SK-N-SH (cell line): ENCODE data around the gene FOXA1.

Experiments used
- CHD2 ChIP-seq: fragments of 150-350 bp; IDR thresholded peaks from 2 replicates; pipeline ENCODE4 v1.6.1; 2018; ENCODE audit warnings: low read length; ENCODE audit not compliant: partially characterized antibody
- CTCF ChIP-seq: fragments of 200-600 bp; sonication (generic); IDR thresholded peaks from 2 replicates; pipeline ENCODE4 v1.6.1; 2017; ENCODE audit warnings: antibody characterized with exemption, mild to moderate bottlenecking, moderate library complexity
- EP300 ChIP-seq, 2 experiments: IDR thresholded peaks; 2 replicates each; pipeline versions ENCODE4 v1.4.0 to v1.6.1; 2012; ENCODE audit warnings: borderline replicate concordance in 1 of 2, low read depth in 1 of 2, low read length in 1 of 2
- FOXM1 ChIP-seq: IDR thresholded peaks from 2 replicates; pipeline ENCODE4 v1.4.0; 2012; ENCODE audit warnings: low read depth, mild to moderate bottlenecking
- GABPA ChIP-seq: IDR thresholded peaks from 2 replicates; pipeline ENCODE4 v1.4.0; 2012; ENCODE audit warnings: low read depth, mild to moderate bottlenecking
- GATA2 ChIP-seq: sonication (generic); formaldehyde crosslinking; IDR thresholded peaks from 2 replicates; pipeline ENCODE4 v1.5.0; 2020; ENCODE audit warnings: mild to moderate bottlenecking, missing genetic modification reagents
- MEF2A ChIP-seq: IDR thresholded peaks from 2 replicates; pipeline ENCODE4 v1.4.0; 2012; ENCODE audit warnings: low read depth, borderline replicate concordance
- RAD21 ChIP-seq: IDR thresholded peaks from 2 replicates; pipeline ENCODE4 v1.6.1; 2012; ENCODE audit warnings: mild to moderate bottlenecking, low read length
- RFX5 ChIP-seq: IDR thresholded peaks from 2 replicates; pipeline ENCODE4 v1.6.1; 2012; ENCODE audit warnings: mild to moderate bottlenecking, improper control_type of control experiment, low read length
- TAF1 ChIP-seq: IDR thresholded peaks from 2 replicates; pipeline ENCODE4 v1.6.1; 2012; ENCODE audit warnings: low read depth, mild to moderate bottlenecking, low read length, moderate library complexity, borderline replicate concordance
- TF ChIP-seq, protein P1 (sequence below): IDR thresholded peaks from 2 replicates; pipeline ENCODE4 v1.6.1; 2012; ENCODE audit warnings: mild to moderate bottlenecking, low read depth, low read length, moderate library complexity

GRCh38 chr14:37546621-37547447 lies 48.2 kb downstream of the FOXA1 start:
- TF ChIP-seq GABPA (no peak), CTCF (no peak), CHD2 (no peak), RFX5 (no peak), TAF1 (no peak), MEF2A (no peak), FOXM1 (no peak), GATA2 (CRISPR knock-in tag) (no peak), RAD21 (no peak), EP300 (IDR thresholded peaks at IDR 0.05; ENCODE audit: borderline replicate concordance in 1 of 2, low read depth in 1 of 2, low read length in 1 of 2) (no peak)
- TF ChIP-seq, protein P1, sequence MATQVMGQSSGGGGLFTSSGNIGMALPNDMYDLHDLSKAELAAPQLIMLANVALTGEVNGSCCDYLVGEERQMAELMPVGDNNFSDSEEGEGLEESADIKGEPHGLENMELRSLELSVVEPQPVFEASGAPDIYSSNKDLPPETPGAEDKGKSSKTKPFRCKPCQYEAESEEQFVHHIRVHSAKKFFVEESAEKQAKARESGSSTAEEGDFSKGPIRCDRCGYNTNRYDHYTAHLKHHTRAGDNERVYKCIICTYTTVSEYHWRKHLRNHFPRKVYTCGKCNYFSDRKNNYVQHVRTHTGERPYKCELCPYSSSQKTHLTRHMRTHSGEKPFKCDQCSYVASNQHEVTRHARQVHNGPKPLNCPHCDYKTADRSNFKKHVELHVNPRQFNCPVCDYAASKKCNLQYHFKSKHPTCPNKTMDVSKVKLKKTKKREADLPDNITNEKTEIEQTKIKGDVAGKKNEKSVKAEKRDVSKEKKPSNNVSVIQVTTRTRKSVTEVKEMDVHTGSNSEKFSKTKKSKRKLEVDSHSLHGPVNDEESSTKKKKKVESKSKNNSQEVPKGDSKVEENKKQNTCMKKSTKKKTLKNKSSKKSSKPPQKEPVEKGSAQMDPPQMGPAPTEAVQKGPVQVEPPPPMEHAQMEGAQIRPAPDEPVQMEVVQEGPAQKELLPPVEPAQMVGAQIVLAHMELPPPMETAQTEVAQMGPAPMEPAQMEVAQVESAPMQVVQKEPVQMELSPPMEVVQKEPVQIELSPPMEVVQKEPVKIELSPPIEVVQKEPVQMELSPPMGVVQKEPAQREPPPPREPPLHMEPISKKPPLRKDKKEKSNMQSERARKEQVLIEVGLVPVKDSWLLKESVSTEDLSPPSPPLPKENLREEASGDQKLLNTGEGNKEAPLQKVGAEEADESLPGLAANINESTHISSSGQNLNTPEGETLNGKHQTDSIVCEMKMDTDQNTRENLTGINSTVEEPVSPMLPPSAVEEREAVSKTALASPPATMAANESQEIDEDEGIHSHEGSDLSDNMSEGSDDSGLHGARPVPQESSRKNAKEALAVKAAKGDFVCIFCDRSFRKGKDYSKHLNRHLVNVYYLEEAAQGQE, result no peak
